CD14-positive monocyte (primary cell): ENCODE data around the gene LRRC4. TPM values are rescaled to one million over a fixed set of nuclear protein-coding genes. Genes with fewer than 3 reads are reported as not detected.
A peak's percentile ranks its signal among the peaks of the same experiment; 100 is the strongest.

Experiments
- DNase-seq, 3 donors: peaks; one replicate each; pipeline ENCODE4 v3.0.0-alpha.2; 2011 to 2022
- H2AFZ ChIP-seq: 2 replicates; pipeline ENCODE4 v1.6.0; 2012; ENCODE audit warnings: mild to moderate bottlenecking, low read depth, low read length, inconsistent platforms; ENCODE audit not compliant: insufficient read depth, poor library complexity, severe bottlenecking
- H3K27ac ChIP-seq, 2 donors: 1 replicate in 1 of 2; 2 replicates in 1 of 2; pipeline ENCODE4 v1.5.1; 2012 to 2013; ENCODE audit warnings: low read length in 2 of 2, control low read depth in 1 of 2, inconsistent platforms in 1 of 2, low read depth in 1 of 2, mild to moderate bottlenecking in 1 of 2
- H3K27me3 ChIP-seq, 2 donors: one replicate each; pipeline versions ENCODE4 v1.6.0 to v1.6.1; 2011 to 2013; ENCODE audit warnings: low read length in 2 of 2; ENCODE audit not compliant: control insufficient read depth in 2 of 2, insufficient read depth in 2 of 2
- H3K36me3 ChIP-seq, 2 donors: replicated peaks in 1 of 2; 1 replicate in 1 of 2; 2 replicates in 1 of 2; pipeline versions ENCODE4 v1.5.1 to v1.6.1; 2012 to 2013; ENCODE audit warnings: low read length in 2 of 2, control low read depth in 1 of 2, inconsistent platforms in 1 of 2, mild to moderate bottlenecking in 1 of 2; ENCODE audit not compliant: insufficient read depth in 2 of 2, control insufficient read depth in 1 of 2
- H3K4me1 ChIP-seq, 2 donors: 1 replicate in 1 of 2; 2 replicates in 1 of 2; pipeline versions ENCODE4 v1.5.1 to v1.6.1; 2012 to 2013; ENCODE audit warnings: low read length in 2 of 2, control low read depth in 1 of 2, inconsistent platforms in 1 of 2, mild to moderate bottlenecking in 1 of 2, moderate library complexity in 1 of 2; ENCODE audit not compliant: insufficient read depth in 2 of 2, control insufficient read depth in 1 of 2
- H3K4me2 ChIP-seq: replicated peaks from 2 replicates; pipeline ENCODE3; 2012; ENCODE audit warnings: low read length, moderate library complexity, mild to moderate bottlenecking; ENCODE audit not compliant: poor library complexity, severe bottlenecking; ENCODE audit errors: extremely low read depth
- H3K4me3 ChIP-seq, 3 experiments: fragments of 200-600 bp in 1 of 3; sonication (generic) in 1 of 3; replicated peaks in 1 of 3; 1 replicate in 2 of 3; 2 replicates in 1 of 3; pipeline ENCODE4 v1.5.1; 2011 to 2013; ENCODE audit warnings: low read length in 3 of 3, mild to moderate bottlenecking in 3 of 3, control low read depth in 2 of 3, low read depth in 2 of 3, inconsistent platforms in 1 of 3, moderate library complexity in 1 of 3
- H3K79me2 ChIP-seq: 2 replicates; pipeline ENCODE4 v1.6.0; 2012; ENCODE audit warnings: mild to moderate bottlenecking, control low read depth, inconsistent platforms, low read length, moderate library complexity; ENCODE audit not compliant: insufficient read depth
- H3K9ac ChIP-seq: 2 replicates; pipeline ENCODE4 v1.6.0; 2017; ENCODE audit warnings: low read length, mild to moderate bottlenecking; ENCODE audit not compliant: insufficient read depth, poor library complexity, severe bottlenecking
- H3K9me3 ChIP-seq, 2 donors: replicated peaks in 1 of 2; 1 replicate in 1 of 2; 2 replicates in 1 of 2; pipeline versions ENCODE4 v1.5.1 to v1.6.1; 2012 to 2013; ENCODE audit warnings: low read length in 2 of 2, control low read depth in 1 of 2; ENCODE audit not compliant: control insufficient read depth in 1 of 2, insufficient read depth in 1 of 2
- H4K20me1 ChIP-seq: 2 replicates; pipeline ENCODE4 v1.6.0; 2012; ENCODE audit warnings: mild to moderate bottlenecking, low read length, control low read depth, moderate library complexity; ENCODE audit not compliant: insufficient read depth
- H3K27ac Mint-ChIP-seq, 7 donors: one replicate each; pipeline ENCODE4 v1.8.0; 2020; ENCODE audit warnings: mild to moderate bottlenecking in 7 of 7, mixed read lengths in 7 of 7, moderate library complexity in 6 of 7, inconsistent platforms in 2 of 7
- H3K27me3 Mint-ChIP-seq, 3 donors: one replicate each; pipeline ENCODE4 v1.8.0; 2021 to 2022; ENCODE audit warnings: low read depth in 3 of 3, mild to moderate bottlenecking in 3 of 3, mixed read lengths in 3 of 3, moderate library complexity in 3 of 3, inconsistent platforms in 1 of 3
- H3K36me3 Mint-ChIP-seq, 2 donors: one replicate each; pipeline ENCODE4 v1.8.0; 2020; ENCODE audit warnings: mixed read lengths in 2 of 2, inconsistent platforms in 1 of 2, mild to moderate bottlenecking in 1 of 2
- H3K4me1 Mint-ChIP-seq: one replicate; pipeline ENCODE4 v1.8.0; 2020; ENCODE audit warnings: mild to moderate bottlenecking, mixed read lengths
- H3K4me3 Mint-ChIP-seq, 2 donors: one replicate each; pipeline ENCODE4 v1.8.0; 2020; ENCODE audit warnings: mild to moderate bottlenecking in 2 of 2, mixed read lengths in 2 of 2, moderate library complexity in 1 of 2
- H3K9me3 Mint-ChIP-seq, 7 donors: one replicate each; pipeline ENCODE4 v1.8.0; 2020 to 2022; ENCODE audit warnings: mixed read lengths in 7 of 7, mild to moderate bottlenecking in 6 of 7, moderate library complexity in 6 of 7, inconsistent platforms in 2 of 7
- WGBS: methylation state at CpG from one replicate; pipeline ENCODE4 v1.1.5; 2013; ENCODE audit warnings: missing lambda C conversion rate; ENCODE audit not compliant: insufficient coverage; 5-methylcytosine and 5-hydroxymethylcytosine counted together
- intact Hi-C, 2 donors: fragments of 100-400 bp; cut with micrococcal nuclease; formaldehyde crosslinking; loops; one replicate each; pipeline versions ENCODE4 v1.15.0 to v1.15.1; 2023
- polyA plus RNA-seq, 3 donors: library from polyadenylated mRNA; depleted of rRNA in 1 of 3; unstranded in 2 of 3; stranded (reverse) in 1 of 3; fragments of 300-500 nt in 2 of 3; fragments of >200 nt in 1 of 3; fragmentation: Illumina TruSeq in 2 of 3; gene quantifications; 1 replicate in 2 of 3; 2 replicates in 1 of 3; pipeline ENCODE4 v1.2.3, GENCODE V29; 2012 to 2021
- TF ChIP-seq, protein P1 (sequence below): fragments of 200-600 bp; IDR thresholded peaks from one replicate; pipeline ENCODE4 v1.8.0; 2022; ENCODE audit warnings: antibody characterized with exemption, mild to moderate bottlenecking

Gene LRRC4
- polyA plus RNA-seq, 3 donors = 0.12 to 3.3 (median 0.91) TPM

DNA sequence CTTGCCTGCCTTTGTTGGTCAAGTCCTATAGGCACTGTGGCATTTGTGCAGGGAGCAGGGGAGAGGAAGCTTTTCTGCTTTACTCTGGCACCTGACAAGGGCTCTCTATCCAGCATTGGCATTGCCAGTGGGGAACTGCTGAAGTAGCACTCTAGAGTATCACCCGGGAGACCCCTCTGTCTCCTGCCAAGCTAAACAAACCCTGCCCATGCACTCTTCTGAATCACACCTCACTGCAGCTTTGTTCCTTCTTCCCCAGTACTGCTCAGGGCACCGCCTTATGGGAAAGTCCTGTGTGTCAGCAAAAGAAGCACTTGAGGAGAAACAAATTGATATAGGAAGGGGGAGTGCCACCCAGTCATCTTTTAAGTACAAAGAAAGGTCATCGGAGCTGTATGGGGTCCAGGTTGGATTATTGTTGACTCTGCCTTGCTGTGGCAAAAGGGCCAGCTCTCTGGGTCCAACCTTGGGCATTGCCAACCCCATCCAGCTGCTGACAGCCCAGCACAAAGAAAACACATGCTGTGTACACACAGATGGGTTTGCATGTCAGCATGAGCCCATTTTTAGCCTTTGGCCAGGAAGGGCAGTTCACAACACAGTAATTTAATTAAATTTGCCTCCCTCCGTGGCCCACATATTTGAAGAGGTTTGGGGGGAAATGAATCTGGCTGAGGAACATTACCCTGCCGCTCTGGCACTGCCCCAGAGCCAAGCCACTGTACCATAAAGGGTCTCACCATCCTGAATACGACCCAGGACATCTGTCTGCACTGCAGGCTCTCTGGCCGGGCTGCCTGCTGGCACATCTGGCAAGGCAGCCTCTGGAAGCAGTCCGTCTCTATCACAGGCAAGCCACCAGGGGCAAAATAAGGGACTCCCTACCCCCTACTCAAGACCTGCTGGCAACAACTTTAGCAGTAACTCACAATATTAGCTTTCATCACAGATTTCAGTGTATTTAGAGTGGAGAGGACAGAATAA is 13.1 kb downstream of the LRRC4 start:
- H3K4me1 ChIP-seq = peaks cover 11 to 13% of the 10 kb centered on the region in 2 donors
- H4K20me1 ChIP-seq = peaks cover 72% of the 10 kb centered on the region
- no peak overlapping the region for H2AFZ ChIP-seq
- H3K27me3 ChIP-seq = no peaks in the 10 kb centered on the region
- H3K36me3 Mint-ChIP-seq = peaks cover 48 to 70% of the 10 kb centered on the region in 2 donors
- peak overlapping the region in 2 of 7 donors; percentile 43 to 56 for H3K27ac Mint-ChIP-seq
- H3K4me1 Mint-ChIP-seq = peaks cover 35% of the 10 kb centered on the region
- intact Hi-C loops = no loop called here
- H3K27ac ChIP-seq = no peak overlapping the region
- H3K4me3 Mint-ChIP-seq = no peak overlapping the region
- H3K9me3 Mint-ChIP-seq = peaks cover 0 to 1% (median 0%) of the 10 kb centered on the region in 7 donors
- WGBS = 81% methylated on average over 4 of the region's 8 CpGs
- no peak overlapping the region for H3K4me3 ChIP-seq
- H3K4me2 ChIP-seq = no peak overlapping the region
- no peak for DNase-seq
- peak overlapping the region; percentile 15 for H3K9ac ChIP-seq
- H3K36me3 ChIP-seq = peaks cover 21 to 70% of the 10 kb centered on the region in 2 donors
- H3K27me3 Mint-ChIP-seq = peaks cover 0 to 3% (median 3%) of the 10 kb centered on the region in 3 donors
- TF ChIP-seq, protein P1, sequence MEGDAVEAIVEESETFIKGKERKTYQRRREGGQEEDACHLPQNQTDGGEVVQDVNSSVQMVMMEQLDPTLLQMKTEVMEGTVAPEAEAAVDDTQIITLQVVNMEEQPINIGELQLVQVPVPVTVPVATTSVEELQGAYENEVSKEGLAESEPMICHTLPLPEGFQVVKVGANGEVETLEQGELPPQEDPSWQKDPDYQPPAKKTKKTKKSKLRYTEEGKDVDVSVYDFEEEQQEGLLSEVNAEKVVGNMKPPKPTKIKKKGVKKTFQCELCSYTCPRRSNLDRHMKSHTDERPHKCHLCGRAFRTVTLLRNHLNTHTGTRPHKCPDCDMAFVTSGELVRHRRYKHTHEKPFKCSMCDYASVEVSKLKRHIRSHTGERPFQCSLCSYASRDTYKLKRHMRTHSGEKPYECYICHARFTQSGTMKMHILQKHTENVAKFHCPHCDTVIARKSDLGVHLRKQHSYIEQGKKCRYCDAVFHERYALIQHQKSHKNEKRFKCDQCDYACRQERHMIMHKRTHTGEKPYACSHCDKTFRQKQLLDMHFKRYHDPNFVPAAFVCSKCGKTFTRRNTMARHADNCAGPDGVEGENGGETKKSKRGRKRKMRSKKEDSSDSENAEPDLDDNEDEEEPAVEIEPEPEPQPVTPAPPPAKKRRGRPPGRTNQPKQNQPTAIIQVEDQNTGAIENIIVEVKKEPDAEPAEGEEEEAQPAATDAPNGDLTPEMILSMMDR = no peak
- no peaks in the 10 kb centered on the region for H3K79me2 ChIP-seq
- no peaks in the 10 kb centered on the region for H3K9me3 ChIP-seq

DNA sequence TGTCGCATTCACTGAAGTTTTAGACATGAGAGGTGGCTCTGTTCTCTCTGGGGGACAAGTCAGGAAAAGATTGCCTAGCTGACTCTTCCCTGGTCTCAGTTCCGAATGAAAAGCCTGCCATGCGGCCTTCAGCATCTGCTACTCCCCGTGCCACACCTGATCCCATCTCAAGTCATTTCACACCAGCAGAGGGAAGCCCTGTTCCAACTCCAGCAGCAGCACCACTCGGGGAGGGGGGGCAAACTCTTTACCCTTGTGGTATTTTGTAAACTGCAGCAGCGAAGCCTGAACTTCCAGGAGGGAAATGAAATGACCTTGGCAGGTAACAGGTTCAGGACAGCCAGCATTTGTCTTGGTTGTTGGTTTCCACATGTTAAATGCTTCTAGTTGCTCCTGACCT is 13.8 kb downstream of the LRRC4 start:
- no peaks in the 10 kb centered on the region for H3K79me2 ChIP-seq
- no peak for DNase-seq

More for the DNA sequence above, 13.8 kb downstream of the LRRC4 start:
- Histone ChIP-seq H3K27me3 (no peaks in the 10 kb centered on the region), H2AFZ (no peak overlapping the region), H3K9me3 (no peaks in the 10 kb centered on the region), H3K27ac (no peak overlapping the region), H3K9ac (no peak overlapping the region), H3K4me3 (no peak overlapping the region), H3K4me2 (no peak overlapping the region), H4K20me1 (peaks cover 72% of the 10 kb centered on the region), H3K36me3 (peaks cover 28 to 77% of the 10 kb centered on the region in 2 donors), H3K4me1 (peaks cover 4 to 6% of the 10 kb centered on the region in 2 donors)
- 91% methylated on average over 5 of the region's 6 CpGs for WGBS
- intact Hi-C loops = no loop called here
- TF ChIP-seq, protein P1 = no peak
- H3K4me3 Mint-ChIP-seq = no peak overlapping the region
- H3K27ac Mint-ChIP-seq = no peak overlapping the region
- H3K9me3 Mint-ChIP-seq = peaks cover 0 to under 1% (median 0%) of the 10 kb centered on the region in 7 donors
- peaks cover 0 to 3% (median 3%) of the 10 kb centered on the region in 3 donors for H3K27me3 Mint-ChIP-seq
- H3K4me1 Mint-ChIP-seq = peaks cover 28% of the 10 kb centered on the region
- peaks cover 55 to 77% of the 10 kb centered on the region in 2 donors for H3K36me3 Mint-ChIP-seq
